Neuronal stem cell (in vitro differentiated cells): ENCODE results near the gene C22orf39.
A peak's percentile ranks its signal among the peaks of the same experiment; 100 is the strongest.

ENCODE experiments used
- DNase-seq: peaks from one replicate; pipeline ENCODE4 v3.0.0-alpha.2; 2013; ENCODE audit warnings: low spot score
- H2AFZ ChIP-seq: one replicate; pipeline ENCODE4 v1.6.1; 2013; ENCODE audit warnings: mild to moderate bottlenecking, low read length, inconsistent platforms
- H2AK5ac ChIP-seq: 2 replicates; pipeline ENCODE4 v1.6.1; 2013; ENCODE audit warnings: low read depth, mild to moderate bottlenecking, inconsistent platforms, low read length, moderate library complexity, mixed read lengths
- H2BK120ac ChIP-seq: 2 replicates; pipeline ENCODE4 v1.6.1; 2013; ENCODE audit warnings: low read depth, mild to moderate bottlenecking, inconsistent platforms, low read length, moderate library complexity, mixed read lengths
- H2BK12ac ChIP-seq: one replicate; pipeline ENCODE4 v1.6.1; 2013; ENCODE audit warnings: low read length, inconsistent platforms
- H2BK15ac ChIP-seq: 2 replicates; pipeline ENCODE4 v1.6.1; 2013; ENCODE audit warnings: mild to moderate bottlenecking, low read length, inconsistent platforms, mixed read lengths
- H2BK5ac ChIP-seq: one replicate; pipeline ENCODE4 v1.6.1; 2013; ENCODE audit warnings: inconsistent platforms, mild to moderate bottlenecking, low read length, moderate library complexity
- H3K14ac ChIP-seq: one replicate; pipeline ENCODE4 v1.6.1; 2013; ENCODE audit warnings: low read length, inconsistent platforms
- H3K18ac ChIP-seq: 2 replicates; pipeline ENCODE4 v1.6.1; 2013; ENCODE audit warnings: low read length, inconsistent platforms
- H3K23ac ChIP-seq: 2 replicates; pipeline ENCODE4 v1.6.1; 2013; ENCODE audit warnings: low read depth, mild to moderate bottlenecking, mixed read lengths, low read length, inconsistent platforms; ENCODE audit not compliant: poor library complexity
- H3K27ac ChIP-seq: replicated peaks from 3 replicates; pipeline ENCODE4 v1.5.1; 2013; ENCODE audit warnings: low read length, inconsistent platforms
- H3K27me3 ChIP-seq, 3 experiments: 2 replicates each; pipeline ENCODE4 v1.6.1; 2013; ENCODE audit warnings: low read length in 3 of 3, mild to moderate bottlenecking in 2 of 3, inconsistent platforms in 1 of 3, low read depth in 1 of 3, mixed read lengths in 1 of 3, moderate library complexity in 1 of 3; ENCODE audit not compliant: control insufficient read depth in 3 of 3, insufficient read depth in 3 of 3
- H3K36me3 ChIP-seq, 2 donors: replicated peaks in 1 of 2; 2 replicates each; pipeline ENCODE4 v1.6.1; 2013; ENCODE audit warnings: low read length in 2 of 2; ENCODE audit not compliant: control insufficient read depth in 2 of 2, insufficient read depth in 2 of 2
- H3K4ac ChIP-seq: 2 replicates; pipeline ENCODE4 v1.6.1; 2013; ENCODE audit warnings: inconsistent platforms, mild to moderate bottlenecking, low read length, moderate library complexity
- H3K4me1 ChIP-seq, 2 donors: 1 replicate in 1 of 2; 2 replicates in 1 of 2; pipeline ENCODE4 v1.6.1; 2013; ENCODE audit warnings: low read length in 2 of 2, low read depth in 1 of 2; ENCODE audit not compliant: control insufficient read depth in 2 of 2, insufficient read depth in 1 of 2
- H3K4me2 ChIP-seq: one replicate; pipeline ENCODE4 v1.6.1; 2013; ENCODE audit warnings: mild to moderate bottlenecking, low read length, inconsistent platforms; ENCODE audit not compliant: insufficient read depth, poor library complexity, severe bottlenecking
- H3K4me3 ChIP-seq, 2 donors: 2 replicates each; pipeline ENCODE4 v1.5.1; 2013; ENCODE audit warnings: low read length in 2 of 2, mild to moderate bottlenecking in 2 of 2, inconsistent platforms in 1 of 2, moderate library complexity in 1 of 2
- H3K79me1 ChIP-seq: one replicate; pipeline ENCODE4 v1.6.1; 2013; ENCODE audit warnings: low read depth, mild to moderate bottlenecking, inconsistent platforms, low read length, moderate library complexity
- H3K9ac ChIP-seq: one replicate; pipeline ENCODE4 v1.6.1; 2013; ENCODE audit warnings: mild to moderate bottlenecking, low read depth, low read length, inconsistent platforms; ENCODE audit not compliant: poor library complexity
- H3K9me3 ChIP-seq, 2 donors: replicated peaks in 1 of 2; 2 replicates each; pipeline versions ENCODE3 to v1.6.1; 2013; ENCODE audit warnings: low read length in 2 of 2, mild to moderate bottlenecking in 2 of 2, inconsistent platforms in 1 of 2, low read depth in 1 of 2, mixed read lengths in 1 of 2, moderate library complexity in 1 of 2; ENCODE audit not compliant: control insufficient read depth in 2 of 2, insufficient read depth in 1 of 2
- H4K8ac ChIP-seq: one replicate; pipeline ENCODE4 v1.6.1; 2013; ENCODE audit warnings: low read depth, mild to moderate bottlenecking, inconsistent platforms, low read length, moderate library complexity
- H4K91ac ChIP-seq: one replicate; pipeline ENCODE4 v1.6.1; 2013; ENCODE audit warnings: low read length, low read depth, mild to moderate bottlenecking, inconsistent platforms; ENCODE audit not compliant: poor library complexity
- WGBS, 2 donors: extraction: QIAGEN DNeasy Blood & Tissue Kit; methylation state at CpG; one replicate each; pipeline ENCODE4 v1.1.7; 2013; ENCODE audit warnings: missing lambda C conversion rate in 2 of 2, mixed read lengths in 1 of 2; ENCODE audit not compliant: insufficient read length in 2 of 2, insufficient replicate concordance in 1 of 2; ENCODE audit errors: extremely low coverage in 2 of 2; 5-methylcytosine and 5-hydroxymethylcytosine counted together

The C22orf39 gene

DNA sequence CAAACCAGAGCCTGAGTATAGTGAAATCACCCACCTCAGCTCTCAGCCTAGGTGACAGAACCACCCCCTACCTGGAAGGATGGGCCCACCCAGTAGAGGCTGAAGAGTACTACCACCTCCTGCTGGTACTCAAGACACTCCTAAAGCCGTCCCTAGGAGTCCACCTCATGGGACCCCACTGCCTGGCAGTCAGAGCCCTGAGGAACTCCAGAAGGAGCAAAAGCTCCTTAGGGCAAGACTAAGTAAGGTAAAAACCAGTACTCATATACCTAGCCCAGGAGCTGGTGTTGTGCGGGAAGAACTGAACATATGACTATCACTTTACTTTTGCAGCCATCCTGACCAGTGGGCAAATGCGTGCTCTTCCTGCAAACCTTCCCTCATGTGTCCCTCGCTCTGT, 52.2 kb downstream of the C22orf39 start:
- Histone ChIP-seq H4K8ac (no peak overlapping the region), H3K4me1 (no peaks in the 10 kb centered on the region), H2AFZ (no peak overlapping the region), H2BK120ac (no peak overlapping the region), H3K23ac (no peak overlapping the region), H4K91ac (no peak overlapping the region), H3K14ac (no peak overlapping the region), H3K9me3 (no peaks in the 10 kb centered on the region), H3K18ac (no peak overlapping the region), H3K4me3 (no peak overlapping the region), H2BK5ac (no peak overlapping the region), H3K4me2 (no peak overlapping the region), H3K27ac (no peak overlapping the region), H3K27me3 (no peaks in the 10 kb centered on the region), H2AK5ac (no peak overlapping the region), H3K79me1 (peaks cover 2% of the 10 kb centered on the region), H2BK15ac (no peak overlapping the region), H3K9ac (no peak overlapping the region), H2BK12ac (no peak overlapping the region), H3K4ac (no peak overlapping the region), H3K36me3 (peaks cover 47 to 96% of the 10 kb centered on the region in 2 donors)
- WGBS, 2 donors, result no CpG with 5 or more reads among the region's 4 CpGs
- no peak for DNase-seq

DNA sequence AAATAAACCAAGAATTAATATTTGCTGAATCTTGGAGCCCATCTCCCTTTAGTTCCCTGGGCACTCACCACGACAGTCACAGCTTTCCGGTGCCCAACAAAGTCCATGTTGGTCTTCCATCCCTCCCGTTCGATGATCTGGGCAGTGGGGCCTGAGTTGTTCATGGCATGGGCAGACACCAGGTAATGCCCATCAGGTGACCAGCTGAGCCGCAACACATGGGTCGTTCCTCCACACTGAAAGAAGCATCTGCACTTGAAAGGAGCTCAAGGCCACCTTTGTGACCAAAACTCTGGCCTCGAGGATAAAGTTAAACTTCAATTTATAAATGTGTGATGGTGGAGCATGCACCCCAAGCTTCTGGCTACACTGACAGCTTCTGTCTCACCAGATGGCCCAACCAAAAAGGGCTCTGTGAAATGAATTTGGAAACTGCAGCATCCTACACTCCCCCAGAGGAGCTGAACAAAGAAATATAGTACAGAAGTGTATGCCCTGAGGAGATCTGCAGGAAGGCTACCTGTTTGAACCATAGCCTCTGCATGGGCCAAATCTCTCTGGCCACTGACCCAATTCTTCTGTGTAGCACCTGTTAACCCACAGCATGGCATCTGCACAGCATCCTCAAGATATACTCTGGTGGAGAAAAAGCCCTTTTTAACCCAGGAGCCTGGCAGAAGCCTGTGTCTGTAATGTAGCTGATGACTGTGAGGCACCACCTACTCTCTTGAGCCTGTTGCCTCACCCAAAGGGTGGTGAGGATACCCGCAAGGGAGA, 53.0 kb downstream of the C22orf39 start:
- Histone ChIP-seq H3K36me3 (peaks cover 50 to 97% of the 10 kb centered on the region in 2 donors), H3K4me1 (no peaks in the 10 kb centered on the region), H3K14ac (no peak overlapping the region), H4K8ac (no peak overlapping the region), H4K91ac (no peak overlapping the region), H3K4ac (no peak overlapping the region), H3K27me3 (no peaks in the 10 kb centered on the region), H3K79me1 (peaks cover 2% of the 10 kb centered on the region), H2AK5ac (no peak overlapping the region), H3K4me2 (no peak overlapping the region), H3K18ac (no peak overlapping the region), H2AFZ (no peak overlapping the region), H2BK12ac (no peak overlapping the region), H2BK5ac (no peak overlapping the region), H3K23ac (no peak overlapping the region), H3K9ac (no peak overlapping the region), H2BK15ac (no peak overlapping the region), H3K9me3 (no peaks in the 10 kb centered on the region), H3K4me3 (no peak overlapping the region), H3K27ac (no peak overlapping the region), H2BK120ac (no peak overlapping the region)
- no peak for DNase-seq
- WGBS, 2 donors, result no CpG with 5 or more reads among the region's 8 CpGs

DNA sequence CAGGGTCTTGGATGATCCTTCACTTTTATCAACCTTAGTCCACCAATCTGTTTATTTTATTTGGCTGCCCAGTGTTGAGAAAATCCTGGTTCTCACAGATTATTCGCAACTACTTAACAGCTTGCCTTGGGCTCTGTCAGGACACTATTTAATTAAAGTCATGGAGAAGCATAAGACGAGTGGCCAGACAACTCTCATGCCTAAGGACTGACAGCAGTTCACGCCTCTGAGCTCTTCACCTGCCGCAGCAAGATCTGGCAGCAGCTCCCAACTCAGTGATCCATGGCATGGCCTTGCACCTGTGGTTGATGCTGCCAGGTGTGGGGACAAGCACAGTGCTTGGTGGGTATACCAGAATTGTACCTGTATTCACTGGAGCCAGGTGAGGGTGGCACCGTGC, 53.8 kb downstream of the C22orf39 start:
- H3K4ac ChIP-seq, result no peak overlapping the region
- H3K4me1 ChIP-seq, result no peaks in the 10 kb centered on the region
- no peak overlapping the region for H2BK15ac ChIP-seq
- no peak overlapping the region for H3K4me3 ChIP-seq
- no CpG with 5 or more reads among the region's 5 CpGs for WGBS, 2 donors
- H3K4me2 ChIP-seq, result no peak overlapping the region
- H4K91ac ChIP-seq, result no peak overlapping the region
- DNase-seq, result no peak
- H3K27me3 ChIP-seq, result no peaks in the 10 kb centered on the region
- no peak overlapping the region for H2BK5ac ChIP-seq
- H2AFZ ChIP-seq, result no peak overlapping the region
- no peak overlapping the region for H3K9ac ChIP-seq
- H3K18ac ChIP-seq, result no peak overlapping the region
- H3K36me3 ChIP-seq, result peaks cover 54 to 97% of the 10 kb centered on the region in 2 donors
- no peak overlapping the region for H2BK12ac ChIP-seq
- H3K27ac ChIP-seq, result no peak overlapping the region
- H4K8ac ChIP-seq, result no peak overlapping the region
- peak overlapping the region; percentile 82 for H3K23ac ChIP-seq
- no peak overlapping the region for H2AK5ac ChIP-seq
- no peak overlapping the region for H2BK120ac ChIP-seq
- no peak overlapping the region for H3K14ac ChIP-seq
- peaks cover 2% of the 10 kb centered on the region for H3K79me1 ChIP-seq
- H3K9me3 ChIP-seq, result no peaks in the 10 kb centered on the region
